DOHH2 (cell line): ENCODE results near the gene SEMA3E.

Source experiments
- EZH2phosphoT487 ChIP-seq: fragments of 200-600 bp; sonication (generic); IDR thresholded peaks from 2 replicates; pipeline ENCODE4 v1.6.1; 2017; ENCODE audit warnings: borderline replicate concordance, mild to moderate bottlenecking, antibody characterized with exemption, low read length, moderate library complexity, mixed read lengths
- TF ChIP-seq, protein P1 (sequence below): fragments of 200-600 bp; sonication (generic); IDR thresholded peaks from one replicate; pipeline ENCODE4 v1.5.1; 2014; ENCODE audit warnings: antibody characterized with exemption, mild to moderate bottlenecking, low read depth, low read length; ENCODE audit not compliant: poor library complexity, severe bottlenecking

DNA sequence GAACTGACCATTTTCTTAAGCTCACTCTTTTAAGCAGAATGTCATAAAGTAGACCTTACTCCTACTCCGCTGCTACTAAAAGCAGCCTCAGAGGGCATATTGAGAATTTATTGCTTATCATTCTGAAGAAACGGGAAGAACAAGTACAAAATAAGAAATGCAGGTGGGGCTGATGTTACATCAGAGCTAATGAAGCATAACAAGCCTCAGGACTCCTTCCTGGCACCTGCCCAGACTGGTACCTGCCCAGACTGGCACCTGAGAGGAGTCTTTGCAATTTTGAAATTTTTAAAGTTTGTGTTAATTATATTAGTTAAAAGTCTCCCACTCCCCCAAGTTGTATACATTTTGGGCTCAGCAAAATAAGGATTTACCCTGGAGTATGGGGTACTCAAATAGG is 162.4 kb downstream of the SEMA3E start:
- TF ChIP-seq, protein P1, sequence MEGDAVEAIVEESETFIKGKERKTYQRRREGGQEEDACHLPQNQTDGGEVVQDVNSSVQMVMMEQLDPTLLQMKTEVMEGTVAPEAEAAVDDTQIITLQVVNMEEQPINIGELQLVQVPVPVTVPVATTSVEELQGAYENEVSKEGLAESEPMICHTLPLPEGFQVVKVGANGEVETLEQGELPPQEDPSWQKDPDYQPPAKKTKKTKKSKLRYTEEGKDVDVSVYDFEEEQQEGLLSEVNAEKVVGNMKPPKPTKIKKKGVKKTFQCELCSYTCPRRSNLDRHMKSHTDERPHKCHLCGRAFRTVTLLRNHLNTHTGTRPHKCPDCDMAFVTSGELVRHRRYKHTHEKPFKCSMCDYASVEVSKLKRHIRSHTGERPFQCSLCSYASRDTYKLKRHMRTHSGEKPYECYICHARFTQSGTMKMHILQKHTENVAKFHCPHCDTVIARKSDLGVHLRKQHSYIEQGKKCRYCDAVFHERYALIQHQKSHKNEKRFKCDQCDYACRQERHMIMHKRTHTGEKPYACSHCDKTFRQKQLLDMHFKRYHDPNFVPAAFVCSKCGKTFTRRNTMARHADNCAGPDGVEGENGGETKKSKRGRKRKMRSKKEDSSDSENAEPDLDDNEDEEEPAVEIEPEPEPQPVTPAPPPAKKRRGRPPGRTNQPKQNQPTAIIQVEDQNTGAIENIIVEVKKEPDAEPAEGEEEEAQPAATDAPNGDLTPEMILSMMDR, result no peak
- no peak for TF ChIP-seq EZH2phosphoT487
